Dermis blood vessel endothelial cell (primary cell): ENCODE results near the gene SLC9C2. TPM values are rescaled to one million over a fixed set of nuclear protein-coding genes. Genes with fewer than 3 reads are reported as not detected.
"Not testable (repeated sequence)": the region's sequence is repeated elsewhere in the genome, so short reads cannot be mapped to it uniquely, and the experiment has no call there.

ENCODE experiments used
- DNase-seq: peaks from one replicate; pipeline ENCODE4 v3.0.0; 2010
- total RNA-seq: library from RNA; depleted of rRNA; stranded (reverse); fragments of >200 nt; gene quantifications from 2 replicates; pipeline ENCODE4 v1.2.3, GENCODE V29; 2014

SLC9C2 gene
- total RNA-seq, 1 donor from 2014 or later: not detected

GRCh38 chr1:173581383-173582079, 21.3 kb downstream of the SLC9C2 start:
- DNase-seq: no peak

DNA sequence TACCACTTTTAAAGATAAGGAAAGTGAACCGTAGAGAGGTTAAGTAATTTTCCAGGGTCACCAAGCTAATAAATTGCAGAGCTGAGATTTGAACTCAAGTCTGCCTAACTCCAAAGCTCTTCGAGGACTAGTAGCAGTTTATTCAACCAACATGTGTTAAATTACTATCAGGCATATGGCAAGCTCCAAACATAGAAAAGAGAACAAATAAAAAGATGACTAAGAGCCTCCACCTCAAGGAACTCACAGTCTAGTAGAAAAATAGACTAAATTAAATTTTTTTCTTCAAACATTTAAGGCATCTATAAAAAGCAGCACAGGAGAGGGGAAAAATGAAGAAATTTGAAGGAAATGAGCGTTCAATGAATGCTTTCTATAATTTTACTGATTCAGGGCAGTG, 22.2 kb downstream of the SLC9C2 start:
- DNase-seq: no peak

- no peak for DNase-seq
Observed at GRCh38 chr1:173580071-173580470, 22.8 kb downstream of the SLC9C2 start.

- no peak for DNase-seq
Observed at GRCh38 chr1:173573596-173573995, 29.3 kb downstream of the SLC9C2 start.

GRCh38 chr1:173572201-173572873, 30.5 kb downstream of the SLC9C2 start:
- no peak for DNase-seq

DNA sequence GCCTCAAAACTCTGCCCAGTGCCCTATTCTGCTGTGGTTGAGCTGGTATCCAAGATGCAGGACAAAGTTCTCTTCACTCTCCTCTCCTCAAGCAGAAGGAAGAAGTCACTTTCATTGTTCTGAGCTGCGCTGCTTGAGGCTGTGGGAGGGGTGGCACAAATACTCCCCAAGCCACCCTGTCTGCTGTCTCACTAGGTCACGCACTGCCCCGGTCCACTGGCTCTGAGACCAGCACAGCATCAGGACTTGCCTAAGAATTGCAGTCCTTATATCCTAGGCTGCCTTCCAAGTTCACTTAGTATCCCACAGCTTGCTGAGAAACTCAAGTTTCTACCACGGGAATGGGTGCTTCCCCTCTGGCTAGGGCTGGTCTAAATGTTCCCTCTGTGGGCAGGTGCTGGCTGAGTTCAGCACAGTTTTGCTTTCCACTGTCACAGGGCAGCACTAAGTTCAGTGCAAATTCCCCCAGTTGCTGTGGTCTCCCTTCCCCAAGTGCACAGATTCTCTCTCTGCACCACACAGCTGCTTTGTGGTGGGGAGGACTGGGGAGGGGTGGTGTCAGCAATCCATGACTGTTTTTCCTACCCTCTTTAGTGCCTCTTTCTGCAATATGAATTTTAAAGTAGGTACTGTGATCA, 32.4 kb downstream of the SLC9C2 start:
- no peak for DNase-seq

DNA sequence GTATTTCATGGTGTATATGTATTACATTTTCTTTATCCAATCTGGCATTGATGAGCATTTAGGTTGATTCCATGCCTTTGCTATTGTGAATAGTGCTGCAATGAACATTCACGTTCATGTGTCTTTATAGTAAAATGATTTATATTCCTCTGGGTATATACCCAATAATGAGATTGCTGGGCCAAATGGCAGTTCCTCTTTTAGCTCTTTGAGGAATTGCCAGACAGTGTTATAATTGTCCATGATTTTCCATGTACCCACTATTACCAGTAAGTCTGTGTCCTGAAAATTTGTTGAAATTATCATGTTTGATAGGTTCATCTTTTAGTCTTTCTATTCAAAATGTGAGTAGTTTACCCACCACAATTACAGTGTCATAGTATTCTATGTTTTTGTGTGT, 34.4 kb downstream of the SLC9C2 start:
- no peak for DNase-seq

GRCh38 chr1:173563846-173564245, 39.0 kb downstream of the SLC9C2 start:
- DNase-seq: not testable (repeated sequence)

DNA sequence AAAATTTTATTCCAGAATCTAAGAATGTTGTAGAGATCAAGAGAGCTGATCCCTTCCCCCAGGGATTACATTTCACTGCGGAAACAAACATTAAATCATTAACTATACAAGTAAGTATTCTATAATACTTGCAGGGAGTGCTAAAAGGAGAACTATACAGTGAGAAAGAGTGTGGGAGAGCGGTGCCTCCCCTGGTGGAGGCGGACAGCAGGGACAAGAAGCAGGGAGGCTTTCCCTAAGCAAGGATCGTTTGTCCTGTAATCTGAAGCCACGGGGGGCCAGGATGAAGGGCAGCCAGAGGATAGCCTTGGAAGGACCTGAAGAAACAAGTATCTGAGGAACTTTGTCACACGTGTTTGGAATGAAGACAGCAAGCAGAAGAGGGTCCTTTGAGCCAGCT, 40.1 kb downstream of the SLC9C2 start:
- no peak for DNase-seq

DNA sequence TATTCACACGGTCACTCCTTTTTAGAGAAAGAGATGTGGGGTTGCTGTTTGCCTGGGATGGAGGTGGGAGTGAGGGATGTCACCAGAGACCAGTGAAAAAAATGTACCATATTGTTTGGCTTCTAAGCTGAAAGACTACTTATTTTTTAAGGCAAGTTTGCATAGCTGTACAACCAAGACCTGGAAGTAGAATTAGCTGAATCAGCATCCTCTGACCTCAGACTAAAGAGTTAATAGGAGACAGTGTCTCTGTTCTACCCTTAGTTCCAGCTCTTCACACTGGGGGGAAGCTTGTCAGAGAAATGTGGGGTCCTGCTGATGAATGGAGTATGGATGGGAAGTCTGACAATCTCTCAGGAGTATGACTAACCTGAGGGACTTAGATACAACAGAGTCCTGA, 41.6 kb downstream of the SLC9C2 start:
- DNase-seq: no peak

GRCh38 chr1:173560285-173560880, 42.5 kb downstream of the SLC9C2 start:
- no peak for DNase-seq

DNA sequence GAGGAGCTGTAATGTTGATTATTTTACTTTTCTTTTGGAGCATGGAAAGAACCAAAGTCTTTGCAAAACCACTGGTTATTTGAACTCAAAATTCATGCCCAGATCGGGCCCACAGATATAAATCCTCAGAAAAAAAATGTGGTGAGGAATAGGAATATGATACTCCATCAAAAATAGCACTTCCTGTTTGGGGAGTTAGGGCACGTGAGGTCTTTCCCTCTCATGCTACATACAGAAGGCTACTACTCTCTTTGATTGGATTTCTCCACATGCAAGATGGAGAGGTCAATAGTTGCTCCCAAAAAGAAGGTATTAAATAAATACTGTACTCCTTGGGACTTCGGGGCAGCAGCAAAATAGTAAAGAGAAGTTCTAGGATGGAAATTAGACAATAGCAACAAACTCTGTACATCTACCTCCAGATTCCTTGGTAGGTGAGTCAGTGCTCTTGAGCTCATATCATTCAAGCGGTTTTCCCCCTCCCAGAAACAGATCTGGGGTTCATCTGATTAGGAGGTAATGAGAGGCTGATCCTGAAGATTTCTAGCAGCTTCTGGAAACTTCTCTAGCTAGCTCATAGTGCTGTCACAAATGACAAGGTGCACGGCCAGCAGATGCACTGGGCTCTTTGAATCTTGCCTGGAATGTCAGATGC, 47.1 kb downstream of the SLC9C2 start:
- DNase-seq: no peak

GRCh38 chr1:173554541-173555250, 48.2 kb downstream of the SLC9C2 start:
- peak; percentile 68 for DNase-seq

GRCh38 chr1:173554089-173554488, 48.8 kb downstream of the SLC9C2 start:
- DNase-seq: no peak

DNA sequence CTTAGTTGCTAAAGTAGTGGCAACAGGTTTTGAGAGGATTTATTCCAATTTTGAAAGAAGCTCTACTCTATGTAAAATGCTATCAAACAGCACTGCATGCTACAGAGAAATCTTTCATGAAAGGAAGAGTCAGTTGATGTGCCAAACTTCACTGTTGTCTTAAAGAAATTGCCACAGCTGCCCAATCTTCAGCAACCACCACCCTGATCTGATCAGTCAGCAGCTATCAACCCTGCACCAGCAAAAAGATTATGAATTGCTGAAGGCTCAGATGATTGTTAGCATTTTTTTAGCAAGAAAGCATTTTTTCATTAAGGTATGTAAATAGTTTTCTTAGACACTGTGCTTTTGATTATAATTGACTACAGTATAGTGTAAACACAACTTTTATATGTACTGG, 49.6 kb downstream of the SLC9C2 start:
- no peak for DNase-seq

GRCh38 chr1:173551699-173552098, 51.2 kb downstream of the SLC9C2 start:
- no peak for DNase-seq

DNA sequence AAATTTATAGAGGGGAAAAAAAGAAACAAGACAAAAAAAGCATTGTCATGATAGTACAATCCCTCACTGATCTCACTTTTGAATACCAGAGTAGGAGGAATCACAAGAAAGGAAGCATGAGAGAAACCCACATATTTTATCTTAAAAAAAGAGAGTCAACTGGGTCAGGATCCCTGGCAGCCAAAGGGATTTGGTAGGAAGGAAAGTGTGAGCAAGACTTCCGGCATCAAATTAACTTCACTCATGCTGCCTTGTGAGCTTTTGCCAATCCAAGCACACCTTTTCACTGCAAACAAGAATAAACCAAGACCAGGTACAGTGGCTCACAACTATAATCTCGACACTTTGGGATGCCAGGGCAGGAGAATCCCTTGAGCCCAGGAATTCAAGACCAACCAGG, 53.1 kb downstream of the SLC9C2 start:
- DNase-seq: peak; percentile 77

- DNase-seq: no peak
Observed at GRCh38 chr1:173545688-173546087, 57.2 kb downstream of the SLC9C2 start.

DNA sequence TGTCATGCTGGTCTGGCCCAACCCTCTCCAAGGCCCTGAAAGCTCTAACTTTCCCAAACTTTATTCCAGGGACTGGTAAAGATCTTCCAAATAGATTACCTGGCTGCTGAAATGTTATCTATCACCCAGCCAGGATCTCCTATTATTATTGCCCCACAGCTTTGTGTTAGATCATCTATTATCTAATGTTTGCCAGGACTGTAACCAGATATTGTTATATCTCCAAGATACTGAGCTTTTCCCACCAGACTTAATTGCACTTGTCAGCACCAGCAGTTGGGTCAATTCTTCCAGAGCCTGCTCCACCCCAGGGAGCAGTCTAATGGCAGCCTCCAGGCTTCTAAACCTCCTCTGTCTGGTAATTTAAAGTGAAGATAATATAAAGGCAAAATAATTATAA, 66.6 kb downstream of the SLC9C2 start:
- no peak for DNase-seq

DNA sequence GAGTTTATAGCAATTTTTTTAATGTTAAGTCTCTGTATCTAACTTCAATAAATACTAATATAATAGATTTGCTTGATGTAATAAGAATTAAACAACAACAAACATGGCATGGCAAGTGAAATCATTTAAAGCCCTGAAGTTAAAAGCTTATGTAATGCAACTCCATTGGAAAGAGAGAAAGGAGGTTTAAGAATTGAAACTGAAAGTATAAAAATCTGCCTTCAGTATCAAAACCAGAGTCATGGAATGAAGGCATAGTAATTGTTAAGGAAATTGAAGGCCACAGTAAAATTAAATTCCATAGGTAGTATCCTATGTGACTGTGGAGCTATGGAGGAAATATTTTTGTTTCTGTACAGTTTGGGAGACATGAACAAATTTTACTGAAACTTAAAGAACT, 70.6 kb downstream of the SLC9C2 start:
- no peak for DNase-seq

DNA sequence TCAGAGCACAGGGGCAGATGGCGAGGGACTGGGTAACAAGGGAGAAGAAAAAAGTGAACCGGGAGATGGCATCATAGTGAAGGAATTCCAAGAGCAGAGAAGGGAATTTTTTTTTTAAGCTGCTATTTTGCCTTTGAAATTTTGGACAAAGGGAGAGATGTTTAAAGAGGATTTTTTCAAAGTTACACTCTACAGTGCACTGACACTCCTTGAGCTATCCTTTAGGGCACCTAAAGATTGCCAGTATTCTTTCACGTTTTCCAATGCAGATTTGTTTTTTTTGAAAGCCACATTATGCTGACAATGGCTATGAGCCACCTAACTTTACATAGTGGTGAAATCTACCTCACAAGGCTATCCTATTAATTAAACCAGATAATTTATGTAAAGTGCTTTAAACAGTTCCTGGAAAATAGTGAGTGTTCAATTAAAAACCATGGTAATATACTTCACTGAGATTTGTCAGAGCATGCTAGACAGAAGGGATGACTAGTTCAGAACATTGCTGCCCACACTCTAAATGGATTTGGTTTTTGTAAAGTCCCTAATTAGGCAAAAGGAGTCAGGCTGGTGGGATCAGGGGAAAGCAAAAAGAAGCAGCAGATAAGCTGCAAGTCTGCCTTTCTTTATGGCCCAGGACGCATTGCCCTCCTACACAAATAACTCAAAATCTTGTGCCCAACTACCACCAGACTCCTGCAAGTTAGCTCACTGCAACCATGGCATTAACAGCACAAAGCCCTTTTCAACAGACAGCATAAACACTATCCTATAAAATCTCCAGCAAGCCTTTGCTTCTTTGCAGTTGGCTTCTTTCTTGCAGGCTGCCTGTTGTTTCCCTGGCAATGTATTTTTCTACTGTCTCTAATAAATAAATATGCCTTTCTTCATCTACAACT, 71.8 kb downstream of the SLC9C2 start:
- DNase-seq: no peak
